Measurements from ENCODE around the gene STK36. TPM values are rescaled to one million over a fixed set of nuclear protein-coding genes. Genes with fewer than 3 reads are reported as not detected.

Gene STK36
- total RNA-seq, 1 donor = 31.0 TPM

DNA sequence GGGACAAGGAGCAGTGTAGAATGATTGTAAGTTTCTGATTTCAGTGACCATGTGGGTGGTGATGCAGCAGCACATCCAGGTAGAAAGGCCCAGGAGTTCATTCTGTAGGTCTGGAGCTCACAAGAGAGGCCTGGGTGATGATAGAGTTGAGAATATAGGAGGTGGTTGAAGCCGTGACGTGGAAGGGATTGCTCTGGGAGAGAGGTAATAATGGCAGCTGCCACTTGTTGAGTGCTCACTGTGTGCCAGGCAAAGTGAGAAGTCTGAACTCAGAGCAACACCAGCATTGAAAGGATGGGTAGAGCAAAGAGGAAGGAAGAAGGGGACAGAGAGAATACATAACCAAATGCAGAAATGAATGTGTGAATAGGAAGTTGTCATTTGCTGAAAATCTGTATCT lies 42.0 kb downstream of the STK36 start:
- DNase-seq (ENCODE audit: low read depth) = no peak
- TF ChIP-seq, protein P1, sequence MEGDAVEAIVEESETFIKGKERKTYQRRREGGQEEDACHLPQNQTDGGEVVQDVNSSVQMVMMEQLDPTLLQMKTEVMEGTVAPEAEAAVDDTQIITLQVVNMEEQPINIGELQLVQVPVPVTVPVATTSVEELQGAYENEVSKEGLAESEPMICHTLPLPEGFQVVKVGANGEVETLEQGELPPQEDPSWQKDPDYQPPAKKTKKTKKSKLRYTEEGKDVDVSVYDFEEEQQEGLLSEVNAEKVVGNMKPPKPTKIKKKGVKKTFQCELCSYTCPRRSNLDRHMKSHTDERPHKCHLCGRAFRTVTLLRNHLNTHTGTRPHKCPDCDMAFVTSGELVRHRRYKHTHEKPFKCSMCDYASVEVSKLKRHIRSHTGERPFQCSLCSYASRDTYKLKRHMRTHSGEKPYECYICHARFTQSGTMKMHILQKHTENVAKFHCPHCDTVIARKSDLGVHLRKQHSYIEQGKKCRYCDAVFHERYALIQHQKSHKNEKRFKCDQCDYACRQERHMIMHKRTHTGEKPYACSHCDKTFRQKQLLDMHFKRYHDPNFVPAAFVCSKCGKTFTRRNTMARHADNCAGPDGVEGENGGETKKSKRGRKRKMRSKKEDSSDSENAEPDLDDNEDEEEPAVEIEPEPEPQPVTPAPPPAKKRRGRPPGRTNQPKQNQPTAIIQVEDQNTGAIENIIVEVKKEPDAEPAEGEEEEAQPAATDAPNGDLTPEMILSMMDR (IDR thresholded peaks at IDR 0.05; ENCODE audit: insufficient read depth, low read length) = no peak

DNA sequence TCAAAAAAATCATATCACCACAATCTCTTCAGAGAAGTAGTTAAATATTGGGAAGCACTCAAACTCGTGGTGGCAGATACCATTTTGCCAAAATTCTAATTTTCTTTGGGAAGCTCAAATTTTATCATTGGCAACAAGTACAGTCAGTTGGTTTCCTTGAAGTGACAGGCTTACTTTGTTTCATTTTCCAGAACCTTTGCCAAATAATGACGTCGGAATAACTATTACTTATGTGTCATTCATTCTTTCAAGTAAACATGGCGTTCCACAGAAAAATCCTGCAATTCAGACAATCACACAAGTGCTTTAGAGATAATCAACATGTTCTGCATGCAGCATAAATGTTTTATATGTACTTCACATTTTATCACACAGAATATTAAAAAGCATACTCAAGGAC lies 44.2 kb downstream of the STK36 start:
- no peak overlapping the region for H3K4me3 ChIP-seq (ENCODE audit: low read depth, low read length)
- TF ChIP-seq, protein P1 (IDR thresholded peaks at IDR 0.05; ENCODE audit: insufficient read depth, low read length) = no peak
- DNase-seq (ENCODE audit: low read depth) = peak; percentile 22

More for the DNA sequence above, 42.0 kb downstream of the STK36 start:
- no peak overlapping the region for H3K4me3 ChIP-seq (ENCODE audit: low read depth, low read length)

DNA sequence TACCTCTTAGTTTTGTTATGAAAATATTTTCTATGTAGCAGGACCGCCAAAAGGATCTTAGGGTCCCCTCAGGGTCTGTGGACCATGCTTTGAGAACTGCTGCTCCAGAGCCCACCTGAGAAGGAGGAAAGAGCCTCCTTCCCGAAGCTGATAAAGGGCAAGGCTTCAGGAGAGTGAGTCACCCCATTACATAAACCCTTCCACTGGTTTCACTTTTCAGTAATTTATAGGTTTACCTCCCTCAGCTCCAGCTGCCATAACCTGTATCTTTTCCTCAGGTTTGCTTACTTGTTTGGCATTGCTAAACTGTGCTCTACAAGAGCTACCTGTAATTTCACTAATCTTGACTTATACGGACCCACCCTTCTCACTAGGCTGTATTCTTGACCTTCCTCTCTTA lies 45.4 kb downstream of the STK36 start:
- no peak overlapping the region for H3K4me3 ChIP-seq (ENCODE audit: low read depth, low read length)
- TF ChIP-seq, protein P1 (IDR thresholded peaks at IDR 0.05; ENCODE audit: insufficient read depth, low read length) = no peak
- peak; percentile 27 for DNase-seq (ENCODE audit: low read depth)

DNA sequence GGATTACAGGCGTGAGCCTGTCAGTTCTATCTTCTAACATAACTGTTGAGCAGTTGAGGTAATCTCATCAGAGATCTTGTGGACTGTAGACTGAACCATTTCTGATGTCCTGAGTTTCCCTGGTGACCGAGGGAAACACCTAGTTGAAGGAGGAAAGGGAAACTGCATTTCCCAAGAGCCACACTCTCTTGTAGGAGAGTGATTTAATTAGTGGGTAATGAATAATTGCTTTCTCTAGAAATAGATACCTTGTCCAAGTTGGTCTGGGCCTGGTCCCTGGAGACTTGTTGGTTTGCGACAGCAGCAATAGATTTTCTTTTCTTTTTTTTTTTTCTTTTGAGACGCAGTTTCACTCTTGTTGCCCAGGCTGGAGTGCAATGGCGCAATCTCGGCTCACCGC lies 46.2 kb downstream of the STK36 start:
- TF ChIP-seq, protein P1 (IDR thresholded peaks at IDR 0.05; ENCODE audit: insufficient read depth, low read length) = no peak
- no peak overlapping the region for H3K4me3 ChIP-seq (ENCODE audit: low read depth, low read length)

DNA sequence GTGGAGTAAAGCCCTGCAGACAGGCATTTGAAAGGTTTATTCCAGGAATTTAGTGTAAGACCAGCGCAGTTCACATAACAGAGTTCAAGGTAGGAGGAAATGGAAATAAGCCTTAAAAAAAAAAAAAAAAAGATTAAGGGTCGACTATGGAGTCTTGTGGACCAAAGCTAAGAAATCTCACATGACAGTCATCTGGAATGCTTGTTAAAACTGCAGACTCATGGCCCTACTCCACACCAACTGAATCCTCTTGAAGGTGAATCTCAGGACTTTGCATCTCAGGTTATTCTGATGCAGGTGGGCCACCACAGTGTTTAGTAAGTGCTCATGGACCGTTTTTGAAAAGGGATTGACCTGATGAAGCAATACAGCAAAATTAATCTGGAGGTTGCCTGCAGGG lies 47.6 kb downstream of the STK36 start:
- TF ChIP-seq, protein P1 (IDR thresholded peaks at IDR 0.05; ENCODE audit: insufficient read depth, low read length) = no peak
- no peak overlapping the region for H3K4me3 ChIP-seq (ENCODE audit: low read depth, low read length)
- no peak for DNase-seq (ENCODE audit: low read depth)

More for the DNA sequence above, 46.2 kb downstream of the STK36 start:
- no peak for DNase-seq (ENCODE audit: low read depth)

DNA sequence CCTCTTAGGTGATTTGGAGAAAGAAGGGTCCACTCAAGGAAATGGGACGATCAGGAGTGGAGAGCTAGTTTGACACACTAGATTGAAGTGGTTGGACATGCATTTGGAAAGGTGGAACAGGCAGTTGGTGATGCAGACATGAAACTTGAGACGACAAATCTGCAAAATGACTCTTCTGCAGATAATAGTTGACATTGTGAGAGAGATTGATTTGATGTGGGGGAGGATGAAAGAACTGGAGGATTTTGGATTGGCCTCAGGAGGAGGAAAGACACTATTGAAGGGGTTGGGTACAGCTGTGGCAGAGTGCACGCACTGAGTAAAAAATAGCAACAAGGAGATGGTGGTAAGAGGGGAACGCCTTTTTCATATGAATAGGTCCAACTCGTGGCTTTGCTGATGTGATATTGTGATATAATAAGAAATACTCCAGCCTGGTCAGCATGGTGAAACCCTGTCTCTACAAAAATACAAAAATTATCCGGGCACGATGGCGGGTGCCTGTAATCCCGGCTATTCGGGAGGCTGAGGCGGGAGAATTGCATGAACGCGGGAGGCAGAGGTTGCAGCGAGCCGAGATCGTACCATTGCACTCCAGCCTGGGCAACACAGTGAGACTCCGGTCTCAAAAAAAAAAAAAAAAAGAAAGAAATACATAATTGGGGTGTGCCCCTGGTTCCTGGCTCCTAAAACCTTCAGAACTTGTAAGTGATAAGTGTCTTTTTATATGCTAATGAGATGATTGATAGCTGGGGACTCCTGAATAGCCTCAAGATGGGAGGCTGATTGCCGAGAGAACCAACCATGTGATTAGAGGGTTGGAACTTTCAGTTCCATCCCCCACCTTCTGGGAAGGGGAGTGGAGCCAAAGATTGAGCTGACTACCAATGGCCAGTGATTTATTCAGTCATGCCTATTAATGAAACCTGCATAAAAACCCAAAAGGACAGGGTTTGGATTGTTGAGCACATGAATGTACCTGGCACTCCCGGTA lies 48.5 kb downstream of the STK36 start:
- H3K4me3 ChIP-seq (ENCODE audit: low read depth, low read length) = no peak overlapping the region
- DNase-seq (ENCODE audit: low read depth) = no peak
- TF ChIP-seq, protein P1 (IDR thresholded peaks at IDR 0.05; ENCODE audit: insufficient read depth, low read length) = no peak
